H9 (cell line): ENCODE measurements around the gene RIPK4. TPM values are rescaled to one million over a fixed set of nuclear protein-coding genes. Genes with fewer than 3 reads are reported as not detected.

Experiments used
- DNase-seq: peaks from one replicate; pipeline ENCODE4 v3.0.0-alpha.2; 2017
- H2AFZ ChIP-seq: one replicate; pipeline ENCODE4 v1.6.1; 2013; ENCODE audit warnings: mild to moderate bottlenecking, low read length, control low read depth, moderate library complexity
- H2AK5ac ChIP-seq: 2 replicates; pipeline ENCODE4 v1.6.1; 2013; ENCODE audit warnings: low read length, control low read depth, mixed read lengths; ENCODE audit not compliant: insufficient read length
- H2BK120ac ChIP-seq: one replicate; pipeline ENCODE4 v1.6.1; 2013; ENCODE audit warnings: low read depth, mild to moderate bottlenecking, low read length, control low read depth, inconsistent platforms; ENCODE audit not compliant: poor library complexity, severe bottlenecking
- H2BK12ac ChIP-seq: 2 replicates; pipeline ENCODE4 v1.6.1; 2013; ENCODE audit warnings: low read length, control low read depth, mixed read lengths, low read depth; ENCODE audit not compliant: insufficient read length
- H2BK15ac ChIP-seq: 2 replicates; pipeline ENCODE4 v1.6.1; 2013; ENCODE audit warnings: low read depth, low read length, control low read depth
- H2BK20ac ChIP-seq: one replicate; pipeline ENCODE4 v1.6.1; 2013; ENCODE audit warnings: low read depth, mild to moderate bottlenecking, low read length, control low read depth, inconsistent platforms; ENCODE audit not compliant: poor library complexity, severe bottlenecking
- H2BK5ac ChIP-seq: 2 replicates; pipeline ENCODE4 v1.6.1; 2013; ENCODE audit warnings: low read length, control low read depth, mixed read lengths; ENCODE audit not compliant: insufficient read length
- H3K14ac ChIP-seq: 2 replicates; pipeline ENCODE4 v1.6.1; 2013; ENCODE audit warnings: low read length, control low read depth; ENCODE audit not compliant: insufficient read depth
- H3K18ac ChIP-seq: 2 replicates; pipeline ENCODE4 v1.6.1; 2013; ENCODE audit warnings: low read depth, mild to moderate bottlenecking, mixed read lengths, low read length, control low read depth; ENCODE audit not compliant: insufficient read length
- H3K23ac ChIP-seq: 2 replicates; pipeline ENCODE4 v1.6.1; 2013; ENCODE audit warnings: low read length, control low read depth, mixed read lengths, low read depth; ENCODE audit not compliant: insufficient read length
- H3K23me2 ChIP-seq: 2 replicates; pipeline ENCODE4 v1.6.1; 2013; ENCODE audit warnings: low read depth, mild to moderate bottlenecking, mixed read lengths, low read length, control low read depth; ENCODE audit not compliant: insufficient read length, poor library complexity, severe bottlenecking
- H3K27ac ChIP-seq: 2 replicates; pipeline ENCODE4 v1.5.1; 2013; ENCODE audit warnings: low read length, control low read depth, mixed read lengths, low read depth; ENCODE audit not compliant: insufficient read length
- H3K27me3 ChIP-seq: 2 replicates; pipeline ENCODE4 v1.6.1; 2013; ENCODE audit warnings: low read length, control low read depth, inconsistent platforms; ENCODE audit not compliant: insufficient read depth
- H3K4ac ChIP-seq: 2 replicates; pipeline ENCODE4 v1.6.1; 2013; ENCODE audit warnings: low read depth, mild to moderate bottlenecking, control low read depth, inconsistent platforms, low read length, moderate library complexity
- H3K4me1 ChIP-seq: 2 replicates; pipeline ENCODE4 v1.6.1; 2013; ENCODE audit warnings: low read length, control low read depth, inconsistent platforms; ENCODE audit not compliant: insufficient read depth
- H3K4me2 ChIP-seq: 2 replicates; pipeline ENCODE4 v1.6.1; 2013; ENCODE audit warnings: low read length, control low read depth, mixed read lengths; ENCODE audit not compliant: insufficient read length, insufficient read depth
- H3K56ac ChIP-seq: 2 replicates; pipeline ENCODE4 v1.6.1; 2013; ENCODE audit warnings: low read depth, mild to moderate bottlenecking, mixed read lengths, low read length, control low read depth; ENCODE audit not compliant: insufficient read length
- H3K79me1 ChIP-seq: 2 replicates; pipeline ENCODE4 v1.6.1; 2013; ENCODE audit warnings: low read depth, mild to moderate bottlenecking, moderate library complexity, low read length, control low read depth, inconsistent platforms; ENCODE audit not compliant: insufficient read depth, poor library complexity, severe bottlenecking
- H3K79me2 ChIP-seq: 2 replicates; pipeline ENCODE4 v1.6.1; 2013; ENCODE audit warnings: low read length, control low read depth, inconsistent platforms; ENCODE audit not compliant: insufficient read depth
- H3K9ac ChIP-seq: 2 replicates; pipeline ENCODE4 v1.6.1; 2013; ENCODE audit warnings: low read length, control low read depth, mixed read lengths; ENCODE audit not compliant: insufficient read length; ENCODE audit errors: extremely low read depth
- H3K9me3 ChIP-seq: one replicate; pipeline ENCODE4 v1.6.1; 2013; ENCODE audit warnings: low read depth, low read length, inconsistent platforms; ENCODE audit not compliant: control insufficient read depth
- H3T11ph ChIP-seq: one replicate; pipeline ENCODE4 v1.6.1; 2013; ENCODE audit warnings: mild to moderate bottlenecking, low read length, control low read depth, inconsistent platforms
- H4K20me1 ChIP-seq: one replicate; pipeline ENCODE4 v1.6.1; 2013; ENCODE audit not compliant: control insufficient read depth, insufficient read length, insufficient read depth
- H4K5ac ChIP-seq: 2 replicates; pipeline ENCODE4 v1.6.1; 2013; ENCODE audit warnings: low read depth, mild to moderate bottlenecking, mixed read lengths, low read length, control low read depth; ENCODE audit not compliant: insufficient read length
- H4K8ac ChIP-seq: replicated peaks from 2 replicates; pipeline ENCODE4 v1.6.1; 2013; ENCODE audit warnings: low read length, control low read depth, mixed read lengths, low read depth; ENCODE audit not compliant: insufficient read length
- H4K91ac ChIP-seq: 2 replicates; pipeline ENCODE4 v1.6.1; 2013; ENCODE audit warnings: low read depth, mild to moderate bottlenecking, moderate library complexity, mixed read lengths, low read length, control low read depth; ENCODE audit not compliant: insufficient read length
- H3K27ac Mint-ChIP-seq, 3 experiments: 2 replicates in 2 of 3; 3 replicates in 1 of 3; pipeline ENCODE4 v1.8.0; 2020 to 2021; ENCODE audit warnings: mixed read lengths in 3 of 3, mild to moderate bottlenecking in 1 of 3, moderate library complexity in 1 of 3
- H3K27me3 Mint-ChIP-seq: 2 replicates; pipeline ENCODE4 v1.8.0; 2021; ENCODE audit warnings: low read depth, mild to moderate bottlenecking, moderate library complexity, mixed read lengths
- H3K36me3 Mint-ChIP-seq, 3 experiments: 2 replicates in 2 of 3; 3 replicates in 1 of 3; pipeline ENCODE4 v1.8.0; 2020 to 2021; ENCODE audit warnings: low read depth in 3 of 3, mixed read lengths in 3 of 3; ENCODE audit not compliant: insufficient read depth in 1 of 3
- H3K4me1 Mint-ChIP-seq, 2 experiments: 2 replicates each; pipeline ENCODE4 v1.8.0; 2020; ENCODE audit warnings: mixed read lengths in 2 of 2
- H3K4me3 Mint-ChIP-seq, 2 experiments: 2 replicates in 1 of 2; 3 replicates in 1 of 2; pipeline ENCODE4 v1.8.0; 2020 to 2021; ENCODE audit warnings: mild to moderate bottlenecking in 2 of 2, mixed read lengths in 2 of 2, moderate library complexity in 1 of 2
- H3K9me3 Mint-ChIP-seq, 2 experiments: 2 replicates in 1 of 2; 3 replicates in 1 of 2; pipeline ENCODE4 v1.8.0; 2020; ENCODE audit warnings: mild to moderate bottlenecking in 2 of 2, mixed read lengths in 2 of 2, moderate library complexity in 1 of 2
- WGBS: extraction: QIAGEN DNeasy Blood & Tissue Kit; methylation state at CpG from one replicate; pipeline ENCODE4 v1.1.7; 2013; ENCODE audit warnings: missing lambda C conversion rate, low lambda C conversion rate, mixed read lengths; ENCODE audit not compliant: insufficient read length; ENCODE audit errors: extremely low coverage; 5-methylcytosine and 5-hydroxymethylcytosine counted together
- total RNA-seq: library from RNA; stranded (reverse); gene quantifications from 2 replicates; pipeline ENCODE4 v1.2.1, GENCODE V29; 2021
- TF ChIP-seq, protein P1 (sequence below): fragments of 200-600 bp; sonication (generic); conservative IDR thresholded peaks from 3 replicates; pipeline ENCODE4 v1.8.0; 2021; ENCODE audit warnings: antibody characterized with exemption, mild to moderate bottlenecking

RIPK4 gene
- total RNA-seq, 1 experiment from 2014 or later: 2.9 TPM

- no peak overlapping the region for H3K18ac ChIP-seq
- no peak overlapping the region for H3K27ac ChIP-seq
- H3K14ac ChIP-seq: no peak overlapping the region
- H3K4ac ChIP-seq: no peak overlapping the region
- no peak for DNase-seq
- Mint-ChIP-seq H3K27ac (no peak overlapping the region), H3K36me3 (peaks cover 0 to 4% (median 0%) of the 10 kb centered on the region in 3 experiments; a peak in 3 of 7 replicates), H3K4me1 (peaks cover 31 to 48% of the 10 kb centered on the region in 2 experiments), H3K9me3 (peaks cover 0 to 7% of the 10 kb centered on the region in 2 experiments; a peak in 3 of 5 replicates), H3K27me3 (peaks cover 4% of the 10 kb centered on the region), H3K4me3 (no peak overlapping the region)
- H4K5ac ChIP-seq: no peak overlapping the region
- no peaks in the 10 kb centered on the region for H4K20me1 ChIP-seq
- H3K56ac ChIP-seq: no peak overlapping the region
- no peak overlapping the region for H2BK20ac ChIP-seq
- H3K23ac ChIP-seq: no peak overlapping the region
- H3T11ph ChIP-seq: no peak overlapping the region
- no peak overlapping the region for H2BK15ac ChIP-seq
- H3K9me3 ChIP-seq: no peaks in the 10 kb centered on the region
- H2BK5ac ChIP-seq: no peak overlapping the region
- H4K8ac ChIP-seq: no peak overlapping the region
- H3K79me2 ChIP-seq: no peaks in the 10 kb centered on the region
- no peak overlapping the region for H2BK12ac ChIP-seq
- no peaks in the 10 kb centered on the region for H3K79me1 ChIP-seq
- no peak overlapping the region for H3K4me2 ChIP-seq
- H2BK120ac ChIP-seq: no peak overlapping the region
- no CpG with 5 or more reads among the region's 7 CpGs for WGBS
- H2AFZ ChIP-seq: no peak overlapping the region
- H3K27me3 ChIP-seq: no peaks in the 10 kb centered on the region; the same call in 1 of the 2 replicates
- no peak overlapping the region for H3K9ac ChIP-seq
- peaks cover 3% of the 10 kb centered on the region for H3K23me2 ChIP-seq
- no peak overlapping the region for H4K91ac ChIP-seq
- TF ChIP-seq, protein P1, sequence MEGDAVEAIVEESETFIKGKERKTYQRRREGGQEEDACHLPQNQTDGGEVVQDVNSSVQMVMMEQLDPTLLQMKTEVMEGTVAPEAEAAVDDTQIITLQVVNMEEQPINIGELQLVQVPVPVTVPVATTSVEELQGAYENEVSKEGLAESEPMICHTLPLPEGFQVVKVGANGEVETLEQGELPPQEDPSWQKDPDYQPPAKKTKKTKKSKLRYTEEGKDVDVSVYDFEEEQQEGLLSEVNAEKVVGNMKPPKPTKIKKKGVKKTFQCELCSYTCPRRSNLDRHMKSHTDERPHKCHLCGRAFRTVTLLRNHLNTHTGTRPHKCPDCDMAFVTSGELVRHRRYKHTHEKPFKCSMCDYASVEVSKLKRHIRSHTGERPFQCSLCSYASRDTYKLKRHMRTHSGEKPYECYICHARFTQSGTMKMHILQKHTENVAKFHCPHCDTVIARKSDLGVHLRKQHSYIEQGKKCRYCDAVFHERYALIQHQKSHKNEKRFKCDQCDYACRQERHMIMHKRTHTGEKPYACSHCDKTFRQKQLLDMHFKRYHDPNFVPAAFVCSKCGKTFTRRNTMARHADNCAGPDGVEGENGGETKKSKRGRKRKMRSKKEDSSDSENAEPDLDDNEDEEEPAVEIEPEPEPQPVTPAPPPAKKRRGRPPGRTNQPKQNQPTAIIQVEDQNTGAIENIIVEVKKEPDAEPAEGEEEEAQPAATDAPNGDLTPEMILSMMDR: no peak
- no peak overlapping the region for H2AK5ac ChIP-seq
- H3K4me1 ChIP-seq: peaks cover 5% of the 10 kb centered on the region; the same call in 1 of the 2 replicates
Observed at GRCh38 chr21:41709166-41709565, 57.7 kb downstream of the RIPK4 start.
